H1 (cell line): Measurements from ENCODE around the gene NDUFB10. TPM values are rescaled to one million over a fixed set of nuclear protein-coding genes. Genes with fewer than 3 reads are reported as not detected.
A peak's percentile ranks its signal among the peaks of the same experiment; 100 is the strongest.

Experiments
- ATF2 ChIP-seq: IDR thresholded peaks from 2 replicates; pipeline ENCODE4 v1.6.1; 2012; ENCODE audit warnings: low read length, inconsistent platforms
- BCL11A ChIP-seq, 2 experiments: IDR thresholded peaks; one replicate each; pipeline ENCODE4 v1.6.1; 2011; ENCODE audit warnings: low read depth in 2 of 2, low read length in 2 of 2, mild to moderate bottlenecking in 2 of 2
- CBX5 ChIP-seq: fragments of 300-800, 300-1000 bp; sonication (generic); IDR thresholded peaks from 2 replicates; pipeline ENCODE4 v1.7.1; 2016; ENCODE audit warnings: antibody characterized with exemption, low read length, low read depth
- CBX8 ChIP-seq: fragments of 300-800, 300-1000 bp; sonication (generic); IDR thresholded peaks from 2 replicates; pipeline ENCODE4 v1.7.1; 2016; ENCODE audit warnings: low read depth, low read length, borderline replicate concordance
- CEBPB ChIP-seq: IDR thresholded peaks from 2 replicates; pipeline ENCODE4 v1.6.1; 2012; ENCODE audit warnings: low read depth, low read length
- CTBP2 ChIP-seq: IDR thresholded peaks from 2 replicates; pipeline ENCODE4 v1.7.0; 2011; ENCODE audit warnings: borderline replicate concordance, mild to moderate bottlenecking, moderate library complexity, mixed read lengths, low read length; ENCODE audit not compliant: insufficient read depth, insufficient read length
- GTF2F1 ChIP-seq: IDR thresholded peaks from 2 replicates; pipeline ENCODE4 v1.6.1; 2012; ENCODE audit warnings: low read depth, low read length, improper control_type of control experiment, borderline replicate concordance
- JUN ChIP-seq: IDR thresholded peaks from 2 replicates; pipeline ENCODE4 v1.6.1; 2011; ENCODE audit warnings: low read depth, mild to moderate bottlenecking, improper control_type of control experiment, low read length
- JUND ChIP-seq: IDR thresholded peaks from 2 replicates; pipeline ENCODE4 v1.6.1; 2011; ENCODE audit warnings: mild to moderate bottlenecking, improper control_type of control experiment, low read length
- KDM4A ChIP-seq: IDR thresholded peaks from one replicate; pipeline ENCODE4 v1.7.1; 2012; ENCODE audit warnings: low read depth, mild to moderate bottlenecking, moderate library complexity, low read length, inconsistent platforms; ENCODE audit not compliant: severe bottlenecking
- PHF8 ChIP-seq: fragments of 200-600 bp; sonication (generic); conservative IDR thresholded peaks from 2 replicates; pipeline ENCODE4 v1.7.1; 2012; ENCODE audit warnings: low read depth, mild to moderate bottlenecking, inconsistent platforms, low read length, moderate library complexity
- POU5F1 ChIP-seq: IDR thresholded peaks from 2 replicates; pipeline ENCODE4 v1.6.1; 2011; ENCODE audit warnings: low read depth, mild to moderate bottlenecking, low read length, moderate library complexity
- RAD21 ChIP-seq, 2 experiments: IDR thresholded peaks in 1 of 2; conservative IDR thresholded peaks in 1 of 2; 2 replicates each; pipeline ENCODE4 v1.6.1; 2011; ENCODE audit warnings: low read depth in 2 of 2, low read length in 2 of 2, improper control_type of control experiment in 1 of 2, inconsistent platforms in 1 of 2, mild to moderate bottlenecking in 1 of 2, moderate library complexity in 1 of 2
- RBBP5 ChIP-seq: IDR thresholded peaks from 2 replicates; pipeline ENCODE4 v1.7.1; 2012; ENCODE audit warnings: low read depth, mild to moderate bottlenecking, inconsistent platforms, low read length, moderate library complexity, borderline replicate concordance
- RNF2 ChIP-seq: fragments of 200-900, 300-1000 bp; sonication (generic); IDR thresholded peaks from 2 replicates; pipeline ENCODE4 v1.7.1; 2016; ENCODE audit warnings: borderline replicate concordance, low read depth, mild to moderate bottlenecking, antibody characterized with exemption, low read length; ENCODE audit not compliant: poor library complexity, severe bottlenecking; ENCODE audit errors: missing control alignments
- RXRA ChIP-seq: IDR thresholded peaks from 2 replicates; pipeline ENCODE4 v1.6.1; 2011; ENCODE audit warnings: low read depth, mild to moderate bottlenecking, low read length, moderate library complexity; ENCODE audit not compliant: insufficient read depth
- SP1 ChIP-seq: IDR thresholded peaks from 2 replicates; pipeline ENCODE4 v1.6.1; 2011; ENCODE audit warnings: low read depth, low read length
- TAF1 ChIP-seq: IDR thresholded peaks from 2 replicates; pipeline ENCODE4 v1.6.1; 2011; ENCODE audit warnings: mild to moderate bottlenecking, low read depth, low read length
- TBP ChIP-seq: IDR thresholded peaks from 2 replicates; pipeline ENCODE4 v1.6.1; 2011; ENCODE audit warnings: low read depth, low read length, improper control_type of control experiment
- TCF12 ChIP-seq: IDR thresholded peaks from 2 replicates; pipeline ENCODE4 v1.6.1; 2011; ENCODE audit warnings: low read depth, mild to moderate bottlenecking, low read length
- YY1 ChIP-seq: IDR thresholded peaks from 2 replicates; pipeline ENCODE4 v1.6.1; 2011; ENCODE audit warnings: low read depth, mild to moderate bottlenecking, low read length
- polyA plus RNA-seq, 7 experiments: library from polyadenylated mRNA; depleted of rRNA in 3 of 7; stranded (reverse) in 5 of 7; unstranded in 2 of 7; fragments of >200 nt in 5 of 7; fragments of 200-250 nt in 2 of 7; gene quantifications; 1 replicate in 5 of 7; 2 replicates in 1 of 7; 4 replicates in 1 of 7; pipeline versions ENCODE4 v1.2.1 to v1.2.3, GENCODE V29; 2011 to 2013; ENCODE audit warnings: missing spikeins in 2 of 7, mixed read lengths in 2 of 7
- total RNA-seq: library from RNA; stranded (reverse); fragmentation: NEBNext Ultra II Directional; extraction: Animal tissue kit (Norgen Biotek cat#: 25700); gene quantifications from 2 replicates; pipeline ENCODE4 v1.2.1, GENCODE V29; 2021

Gene NDUFB10
- total and polyA plus RNA-seq, 2 of the 8 experiments (the other 6 are each of a cell fraction or from before 2014, with no cell fraction given) = 183 to 194 TPM

- peak; percentile 51 to 76 for TF ChIP-seq RAD21 (IDR thresholded peaks at IDR 0.05 in 1 of 2, conservative IDR thresholded peaks at IDR 0.05 in 1 of 2; ENCODE audit: low read depth in 2 of 2, low read length in 2 of 2)
- TF ChIP-seq ATF2 = no peak
- no peak for TF ChIP-seq SP1
- TF ChIP-seq CBX5 = no peak
- 0 out of 2 replicates have a peak, but pooled peaks have one; percentile 26 for TF ChIP-seq TAF1
- no peak for TF ChIP-seq CEBPB
- TF ChIP-seq POU5F1 = no peak
- TF ChIP-seq RNF2 = peak; percentile 67
- TF ChIP-seq RBBP5 = peak; percentile 22; the same call in 1 of the 2 replicates
- no peak for TF ChIP-seq PHF8
- TF ChIP-seq TCF12 = no peak
- TF ChIP-seq YY1 = peak; percentile 21; the same call in 1 of the 2 replicates
- TF ChIP-seq CTBP2 = no peak
- 0 out of 2 replicates have a peak, but pooled peaks have one; percentile 30 for TF ChIP-seq RXRA
- TF ChIP-seq CBX8 = no peak
- TF ChIP-seq KDM4A = peak; percentile 86
- TF ChIP-seq BCL11A (IDR thresholded peaks at IDR 0.05; ENCODE audit: low read depth in 2 of 2, low read length in 2 of 2) = no peak
- peak; percentile 53 for TF ChIP-seq JUND
- peak; percentile 45 for TF ChIP-seq GTF2F1
- TF ChIP-seq TBP = peak; percentile 24; the same call in 1 of the 2 replicates
- no peak for TF ChIP-seq JUN
Measured at GRCh38 chr16:1929578-1930337, 29.6 kb upstream of the NDUFB10 start (continued).
